ENCODE data around the gene COMT.

COMT gene

DNA sequence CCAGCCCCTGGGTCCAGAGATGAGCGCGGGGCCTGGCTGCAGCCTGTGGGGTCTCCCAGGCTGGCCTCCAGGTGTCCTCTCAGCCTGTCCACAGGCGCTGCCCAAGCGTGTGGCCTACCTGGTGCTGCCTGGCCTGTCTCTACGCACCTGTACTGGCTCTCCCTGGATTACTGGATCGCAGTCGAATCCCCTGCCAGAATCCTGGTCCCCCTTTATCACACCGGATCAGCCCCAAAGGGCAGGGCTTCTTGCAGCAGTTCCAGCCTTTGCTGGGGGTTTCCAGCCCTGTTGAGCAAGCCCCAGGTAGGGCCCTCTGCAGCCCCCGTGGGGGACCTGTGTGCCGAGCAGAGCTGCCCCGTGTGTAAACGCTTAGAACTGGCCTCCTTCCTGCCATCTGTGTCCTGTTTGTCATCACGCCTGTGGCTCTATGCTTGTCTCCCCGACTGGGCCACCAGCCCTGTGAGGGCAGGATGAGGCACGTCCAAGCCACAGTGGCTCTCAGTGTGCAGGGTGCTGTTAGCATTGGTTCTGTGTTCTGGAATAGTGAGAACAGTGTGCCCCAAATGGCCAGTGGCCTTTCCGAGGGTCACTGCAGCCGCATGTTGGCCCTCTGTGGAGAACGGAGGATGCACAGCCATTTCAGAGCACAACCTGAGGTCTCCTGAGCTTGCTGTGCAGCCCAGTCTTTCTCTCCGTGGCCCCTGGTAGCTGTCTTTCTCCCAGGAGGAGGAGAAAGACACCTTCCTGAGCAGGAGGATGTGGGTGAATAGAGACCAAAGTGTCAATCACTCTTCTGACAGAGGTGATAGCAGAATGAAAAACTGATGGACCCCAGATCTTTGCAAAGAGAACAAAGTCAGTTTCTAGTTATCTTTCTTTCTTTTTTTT, 13.9 kb downstream of the COMT start:
- no peak for DNase-seq (ENCODE audit: low read depth in 1 of 2, low spot score in 1 of 2)

GRCh38 chr22:19957445-19957844, 15.9 kb downstream of the COMT start:
- no peak for DNase-seq (ENCODE audit: low read depth in 1 of 2, low spot score in 1 of 2)

GRCh38 chr22:19958083-19959042, 16.8 kb downstream of the COMT start:
- no peak for DNase-seq (ENCODE audit: low read depth in 1 of 2, low spot score in 1 of 2)

DNA sequence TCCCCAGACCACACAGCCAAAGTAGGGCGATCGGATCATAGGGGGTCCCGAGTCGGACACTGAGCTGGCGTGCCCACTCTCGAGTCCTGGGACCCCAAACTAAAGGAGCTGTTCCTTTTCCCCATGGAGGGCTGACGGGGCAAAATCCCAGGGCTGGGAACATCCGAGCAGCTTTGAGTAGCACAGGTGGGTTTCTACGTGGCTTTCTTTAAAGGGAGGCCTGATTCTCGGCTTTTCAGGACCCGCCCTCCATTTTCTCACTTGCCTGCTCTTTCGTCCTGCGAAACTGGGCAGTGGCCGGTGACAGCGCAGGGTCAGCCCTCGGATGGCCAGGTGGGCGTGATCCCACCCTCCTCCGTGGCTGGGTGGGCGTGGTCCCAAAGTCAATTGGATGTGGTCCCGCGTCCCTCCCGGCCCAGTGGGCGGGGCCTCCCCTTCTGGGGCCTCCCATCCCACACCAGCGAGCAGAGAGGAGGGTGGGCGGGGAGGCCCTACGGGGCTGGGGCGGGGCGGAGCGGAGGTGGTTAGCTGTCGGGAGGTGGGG, 17.5 kb downstream of the COMT start:
- no peak for DNase-seq (ENCODE audit: low read depth in 1 of 2, low spot score in 1 of 2)

- no peak for DNase-seq (ENCODE audit: low read depth in 1 of 2, low spot score in 1 of 2)
Observed at GRCh38 chr22:19959587-19960490, 18.3 kb downstream of the COMT start.

- DNase-seq (ENCODE audit: low read depth in 1 of 2, low spot score in 1 of 2), result no peak
Observed at GRCh38 chr22:19960491-19961200, 19.1 kb downstream of the COMT start.

DNA sequence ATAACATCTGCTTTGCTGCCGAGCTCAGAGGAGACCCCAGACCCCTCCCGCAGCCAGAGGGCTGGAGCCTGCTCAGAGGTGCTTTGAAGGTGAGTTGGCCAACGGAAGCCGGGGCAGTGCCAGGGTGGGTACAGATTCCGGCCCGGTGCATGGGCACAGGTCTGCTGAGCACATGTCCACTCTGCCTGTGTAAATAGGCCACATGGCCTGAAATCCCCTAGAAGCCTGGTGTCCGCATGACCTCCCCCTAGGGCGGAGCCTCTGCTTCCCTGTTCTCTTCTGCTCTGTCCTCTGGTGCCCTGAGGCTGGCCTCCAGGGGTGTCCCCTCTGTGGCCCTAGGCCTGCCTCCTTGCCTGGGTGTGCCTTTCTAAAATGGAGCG, 19.6 kb downstream of the COMT start:
- no peak for DNase-seq (ENCODE audit: low read depth in 1 of 2, low spot score in 1 of 2)

GRCh38 chr22:19961868-19962245, 20.3 kb downstream of the COMT start:
- no peak for DNase-seq (ENCODE audit: low read depth in 1 of 2, low spot score in 1 of 2)

GRCh38 chr22:19962246-19962908, 20.8 kb downstream of the COMT start:
- peak; percentile 35 to 37 for DNase-seq (ENCODE audit: low read depth in 1 of 2, low spot score in 1 of 2)

DNA sequence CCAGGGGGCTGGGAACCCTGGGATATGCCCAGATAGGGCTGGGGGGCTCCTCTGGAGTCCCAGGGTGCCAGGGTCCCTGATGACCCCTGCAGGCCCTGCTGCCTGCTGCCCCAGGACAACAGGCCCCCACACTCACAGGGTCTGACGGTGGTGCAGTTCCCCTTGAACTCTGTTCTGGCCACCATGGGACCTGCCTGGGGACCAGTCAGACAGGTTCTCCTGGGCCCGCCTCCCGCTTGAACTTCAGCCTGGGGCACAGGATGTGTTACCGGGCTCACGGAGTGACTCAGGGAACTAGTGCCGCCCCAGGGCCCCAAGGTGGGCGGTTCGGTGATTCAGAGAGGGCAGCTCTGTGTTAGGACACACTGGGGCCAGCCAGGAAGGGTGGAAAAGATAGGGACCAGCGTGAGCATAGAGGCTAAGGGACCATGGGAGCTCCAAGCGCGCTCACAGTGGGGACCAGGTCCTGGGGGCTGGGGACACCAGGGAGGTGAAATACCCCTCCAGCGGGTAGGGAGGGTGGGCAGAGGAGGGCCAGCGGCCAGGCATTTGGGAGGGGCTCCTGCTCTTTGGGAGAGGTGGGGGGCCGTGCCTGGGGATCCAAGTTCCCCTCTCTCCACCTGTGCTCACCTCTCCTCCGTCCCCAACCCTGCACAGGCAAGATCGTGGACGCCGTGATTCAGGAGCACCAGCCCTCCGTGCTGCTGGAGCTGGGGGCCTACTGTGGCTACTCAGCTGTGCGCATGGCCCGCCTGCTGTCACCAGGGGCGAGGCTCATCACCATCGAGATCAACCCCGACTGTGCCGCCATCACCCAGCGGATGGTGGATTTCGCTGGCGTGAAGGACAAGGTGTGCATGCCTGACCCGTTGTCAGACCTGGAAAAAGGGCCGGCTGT, 21.6 kb downstream of the COMT start:
- DNase-seq (ENCODE audit: low read depth in 1 of 2, low spot score in 1 of 2), result no peak

- no peak for DNase-seq (ENCODE audit: low read depth in 1 of 2, low spot score in 1 of 2)
Observed at GRCh38 chr22:19963863-19964642, 22.5 kb downstream of the COMT start.

GRCh38 chr22:19964701-19965386, 23.3 kb downstream of the COMT start:
- DNase-seq (ENCODE audit: low read depth in 1 of 2, low spot score in 1 of 2), result no peak

DNA sequence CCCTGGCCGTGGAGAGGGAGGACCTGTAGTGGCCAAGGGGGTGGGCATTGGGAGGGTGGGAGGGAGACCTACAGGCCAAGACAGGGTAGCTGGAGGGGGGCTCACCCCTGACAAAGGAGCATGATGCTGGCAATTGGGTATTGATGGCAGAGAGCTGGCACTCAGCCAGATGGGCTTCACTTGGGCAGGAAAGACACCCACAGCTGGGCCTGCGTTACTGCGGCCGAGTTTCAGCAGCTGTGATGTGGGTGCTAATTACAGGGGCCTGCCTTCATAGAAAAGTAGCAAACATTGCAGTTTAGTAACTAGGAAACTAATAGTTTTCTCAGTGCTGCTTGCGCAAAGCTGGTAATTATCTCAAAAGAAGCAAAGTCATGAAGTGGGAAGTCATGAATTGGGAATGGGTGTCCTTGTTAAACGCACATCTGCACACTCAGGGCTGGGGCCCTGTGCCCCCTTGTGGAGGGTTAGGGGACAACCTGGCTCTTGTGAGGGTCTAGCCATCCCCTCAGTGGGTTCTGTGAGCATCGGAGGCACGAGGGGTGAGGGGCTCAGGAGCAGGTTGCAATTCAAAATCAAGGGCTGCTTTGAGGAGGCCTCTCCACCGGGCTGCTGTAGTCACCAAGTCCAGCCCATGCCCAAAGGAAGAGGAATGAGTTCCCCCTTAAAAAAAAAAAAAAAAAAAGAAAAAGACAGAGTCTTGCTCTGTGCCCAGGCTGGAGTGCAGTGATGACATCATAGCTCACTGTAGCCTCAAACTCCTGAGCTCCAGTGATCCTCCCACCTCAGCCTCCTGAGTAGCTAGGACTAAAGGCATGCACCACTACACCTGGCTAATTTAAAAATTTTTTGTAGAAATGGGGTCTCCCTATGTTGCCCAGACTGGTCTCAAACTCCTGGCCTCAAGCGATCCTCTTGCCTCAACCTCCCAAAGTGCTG, 24.5 kb downstream of the COMT start:
- no peak for DNase-seq (ENCODE audit: low read depth in 1 of 2, low spot score in 1 of 2)

- no peak for DNase-seq (ENCODE audit: low read depth in 1 of 2, low spot score in 1 of 2)
Observed at GRCh38 chr22:19966908-19967750, 25.6 kb downstream of the COMT start.

DNA sequence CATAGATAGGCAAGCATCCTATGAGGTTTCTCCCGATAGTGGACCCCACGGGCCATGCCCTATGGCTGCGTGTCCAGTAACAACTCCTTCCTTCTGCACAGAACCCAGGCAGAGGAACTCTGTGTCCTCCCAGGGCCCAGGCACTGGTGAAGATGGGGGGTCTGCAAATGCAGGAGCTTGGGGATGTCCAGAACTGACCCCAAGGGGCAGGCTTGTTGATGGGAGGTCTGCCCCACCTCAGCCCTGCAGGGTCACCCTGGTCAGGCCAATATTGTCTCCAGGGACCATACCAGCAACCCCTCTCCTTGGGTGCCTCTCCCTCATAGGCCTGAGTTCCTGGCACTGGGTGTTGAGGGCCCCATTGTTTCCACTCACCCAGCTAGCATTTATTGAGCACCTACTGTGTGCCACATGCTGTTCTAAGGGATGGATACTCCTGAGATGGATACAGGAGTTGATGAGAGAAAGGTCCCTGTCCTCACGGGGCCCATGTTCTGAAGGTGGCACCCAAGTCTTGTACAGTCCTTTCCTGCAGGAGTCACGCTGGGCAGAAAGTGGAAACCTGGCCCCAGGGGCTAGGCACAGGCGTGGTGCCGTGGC, 26.4 kb downstream of the COMT start:
- no peak for DNase-seq (ENCODE audit: low read depth in 1 of 2, low spot score in 1 of 2)

Measured in activated CD4-positive, alpha-beta T cell treated with anti-CD3 and anti-CD28 coated beads, Interleukin-2, amount 50 U/mL, for 24 hours (primary cell).